ENCODE data around the gene TRMU. TPM values are rescaled to one million over a fixed set of nuclear protein-coding genes. Genes with fewer than 3 reads are reported as not detected.

Gene TRMU
- total RNA-seq, 1 experiment from 2014 or later: 48.8 TPM

DNA sequence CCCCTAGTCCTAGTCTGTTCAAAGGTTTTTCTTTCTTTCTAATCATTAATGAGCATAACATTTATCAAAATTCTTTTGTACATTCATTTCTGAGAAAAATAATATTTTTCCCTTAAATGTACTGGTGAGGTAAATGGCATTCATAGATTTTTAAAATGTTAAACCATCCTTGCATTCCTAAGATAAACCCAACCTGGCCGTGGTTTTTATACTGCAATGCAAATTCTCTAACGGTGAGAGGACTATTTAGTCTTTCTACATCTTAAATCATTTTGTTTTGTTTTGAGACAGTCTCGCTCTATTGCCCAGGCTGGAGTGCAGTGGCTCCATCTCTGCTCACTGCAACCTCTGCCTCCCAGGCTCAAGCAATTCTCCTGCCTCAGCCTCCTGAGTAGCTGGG is 40.6 kb downstream of the TRMU start:
- Histone ChIP-seq H3K27me3 (ENCODE audit: control insufficient read depth, insufficient read depth, low read length) (no peaks in the 10 kb centered on the region), H3K36me3 (ENCODE audit: control insufficient read depth, insufficient read depth, low read length) (no peaks in the 10 kb centered on the region), H3K27ac (ENCODE audit: low read length) (no peak overlapping the region), H3K4me3 (ENCODE audit: low read depth in 2 of 2, low read length in 2 of 2) (no peak overlapping the region), H3K9me3 (ENCODE audit: control insufficient read depth, insufficient read depth, low read depth, low read length) (no peaks in the 10 kb centered on the region), H3K4me1 (ENCODE audit: control insufficient read depth, insufficient read depth, low read length) (no peaks in the 10 kb centered on the region)
- POLR2A ChIA-PET: no interaction called here
- ATAC-seq: no peak
- TF ChIP-seq CTCF (IDR thresholded peaks at IDR 0.05): no peak
- no peak for TF ChIP-seq POLR2AphosphoS5 (IDR thresholded peaks at IDR 0.05; ENCODE audit: low read depth, low read length)
- TF ChIP-seq, protein P1, sequence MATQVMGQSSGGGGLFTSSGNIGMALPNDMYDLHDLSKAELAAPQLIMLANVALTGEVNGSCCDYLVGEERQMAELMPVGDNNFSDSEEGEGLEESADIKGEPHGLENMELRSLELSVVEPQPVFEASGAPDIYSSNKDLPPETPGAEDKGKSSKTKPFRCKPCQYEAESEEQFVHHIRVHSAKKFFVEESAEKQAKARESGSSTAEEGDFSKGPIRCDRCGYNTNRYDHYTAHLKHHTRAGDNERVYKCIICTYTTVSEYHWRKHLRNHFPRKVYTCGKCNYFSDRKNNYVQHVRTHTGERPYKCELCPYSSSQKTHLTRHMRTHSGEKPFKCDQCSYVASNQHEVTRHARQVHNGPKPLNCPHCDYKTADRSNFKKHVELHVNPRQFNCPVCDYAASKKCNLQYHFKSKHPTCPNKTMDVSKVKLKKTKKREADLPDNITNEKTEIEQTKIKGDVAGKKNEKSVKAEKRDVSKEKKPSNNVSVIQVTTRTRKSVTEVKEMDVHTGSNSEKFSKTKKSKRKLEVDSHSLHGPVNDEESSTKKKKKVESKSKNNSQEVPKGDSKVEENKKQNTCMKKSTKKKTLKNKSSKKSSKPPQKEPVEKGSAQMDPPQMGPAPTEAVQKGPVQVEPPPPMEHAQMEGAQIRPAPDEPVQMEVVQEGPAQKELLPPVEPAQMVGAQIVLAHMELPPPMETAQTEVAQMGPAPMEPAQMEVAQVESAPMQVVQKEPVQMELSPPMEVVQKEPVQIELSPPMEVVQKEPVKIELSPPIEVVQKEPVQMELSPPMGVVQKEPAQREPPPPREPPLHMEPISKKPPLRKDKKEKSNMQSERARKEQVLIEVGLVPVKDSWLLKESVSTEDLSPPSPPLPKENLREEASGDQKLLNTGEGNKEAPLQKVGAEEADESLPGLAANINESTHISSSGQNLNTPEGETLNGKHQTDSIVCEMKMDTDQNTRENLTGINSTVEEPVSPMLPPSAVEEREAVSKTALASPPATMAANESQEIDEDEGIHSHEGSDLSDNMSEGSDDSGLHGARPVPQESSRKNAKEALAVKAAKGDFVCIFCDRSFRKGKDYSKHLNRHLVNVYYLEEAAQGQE (IDR thresholded peaks at IDR 0.05; ENCODE audit: insufficient read depth in 1 of 2, low read depth in 2 of 2, low read length in 1 of 2): no peak
- no peak for TF ChIP-seq TCF7L2 (IDR thresholded peaks at IDR 0.05; ENCODE audit: low read depth, low read length)
- TF ChIP-seq SIN3A (IDR thresholded peaks at IDR 0.05; ENCODE audit: borderline replicate concordance, insufficient read depth, low read depth, low read length): no peak
- BruUV-seq (replicated peaks): no TSS peak
- intact Hi-C loops (cut with micrococcal nuclease; ENCODE audit: unreplicated experiment) (no loop called here), in situ Hi-C loops (cut with HindIII; ENCODE audit: low pct_unique_long_range_greater_than_20kb, low sequenced_read_pairs) (no loop called here)
- CTCF ChIA-PET: interaction anchor here (0.6 kb wide), 1 partner anchor 42 kb away, joined by 6 read pairs; no protein-coding TSS in a partner anchor
- DNase-seq (ENCODE audit: low read depth, low spot score): no peak

DNA sequence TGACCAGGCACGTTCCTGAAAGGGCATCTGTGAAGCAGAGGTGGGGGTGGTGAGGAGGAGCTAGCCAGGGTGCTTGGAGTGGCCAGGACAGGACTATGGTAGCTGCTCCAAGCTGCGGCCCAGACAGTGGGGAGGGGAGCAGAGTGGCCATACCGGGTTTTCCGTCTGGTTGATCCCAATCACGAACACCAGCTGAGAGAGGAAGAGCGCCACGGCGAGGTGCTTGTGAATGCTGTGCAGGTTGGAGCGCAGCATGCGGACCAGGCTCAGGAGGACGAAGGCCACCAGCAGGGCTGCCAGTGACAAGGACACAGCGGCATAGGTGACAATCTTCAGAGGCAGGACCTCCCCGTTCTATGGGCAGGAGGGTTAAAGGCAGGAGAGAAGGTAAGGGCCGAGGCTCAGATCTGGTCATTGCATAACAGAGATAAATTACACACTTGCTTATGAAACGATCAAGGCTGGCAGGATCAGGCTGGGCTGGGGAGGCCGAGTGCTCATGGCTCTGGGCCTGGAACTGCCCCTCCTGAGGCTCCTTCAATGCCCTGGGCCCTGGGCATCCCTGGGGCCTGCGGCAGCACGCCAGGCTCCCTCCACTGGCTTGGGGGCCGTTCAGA is 41.5 kb downstream of the TRMU start:
- TF ChIP-seq CTCF (IDR thresholded peaks at IDR 0.05): no peak
- DNase-seq (ENCODE audit: low read depth, low spot score): no peak
- Histone ChIP-seq H3K36me3 (ENCODE audit: control insufficient read depth, insufficient read depth, low read length) (no peaks in the 10 kb centered on the region), H3K4me3 (ENCODE audit: low read depth in 2 of 2, low read length in 2 of 2) (no peak overlapping the region), H3K4me1 (ENCODE audit: control insufficient read depth, insufficient read depth, low read length) (no peaks in the 10 kb centered on the region), H3K27me3 (ENCODE audit: control insufficient read depth, insufficient read depth, low read length) (no peaks in the 10 kb centered on the region), H3K27ac (ENCODE audit: low read length) (no peak overlapping the region), H3K9me3 (ENCODE audit: control insufficient read depth, insufficient read depth, low read depth, low read length) (no peaks in the 10 kb centered on the region)
- CTCF ChIA-PET: interaction anchor here (0.6 to 0.8 kb wide), 2 partner anchors 8 to 9 kb away, joined by 3 to 5 read pairs; no protein-coding TSS in a partner anchor
- intact Hi-C loops (cut with micrococcal nuclease; ENCODE audit: unreplicated experiment) (no loop called here), in situ Hi-C loops (cut with HindIII; ENCODE audit: low pct_unique_long_range_greater_than_20kb, low sequenced_read_pairs) (no loop called here)
- POLR2A ChIA-PET: no interaction called here
- BruUV-seq (replicated peaks): no TSS peak
- ATAC-seq: no peak
